ENCODE data around the gene VDR.
"Not testable (repeated sequence)": the region's sequence is repeated elsewhere in the genome, so short reads cannot be mapped to it uniquely, and the experiment has no call there.

Gene VDR

DNA sequence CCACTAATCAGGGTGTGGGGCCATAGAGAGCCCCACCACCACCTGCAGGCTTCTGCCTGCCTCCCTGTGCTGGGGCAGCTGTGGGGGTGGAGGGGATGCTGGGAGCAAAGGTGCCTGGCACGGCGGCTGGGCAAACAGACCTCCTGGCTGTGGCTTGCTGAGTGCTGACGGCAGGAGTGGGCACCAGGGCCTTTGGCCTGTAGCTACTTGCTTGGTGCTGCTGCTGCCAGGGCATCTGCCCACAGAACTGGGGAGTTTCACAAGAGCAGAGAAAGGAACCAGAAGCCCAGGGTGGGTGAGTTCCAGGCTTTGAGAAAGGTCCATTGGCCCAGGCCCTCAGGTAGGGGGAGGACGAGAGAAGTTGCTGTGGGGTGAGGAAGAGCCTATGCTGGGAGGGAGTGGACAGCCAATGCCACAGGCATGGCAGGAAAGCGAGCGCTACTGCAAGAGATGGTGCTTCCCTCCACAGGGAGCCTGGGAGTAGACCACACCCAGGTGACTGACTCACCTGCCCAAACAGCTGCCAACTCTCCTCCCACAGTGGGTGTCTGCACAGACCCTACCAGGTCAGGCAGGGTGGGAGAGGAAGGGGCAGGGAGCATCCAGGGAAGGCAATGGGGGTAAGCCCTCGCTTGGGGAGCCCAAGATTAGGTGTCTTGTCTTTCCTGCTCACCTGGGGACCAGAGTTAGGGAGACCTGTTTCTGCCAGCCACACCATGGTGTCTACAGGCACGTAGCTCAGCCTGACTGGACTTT is 46.1 kb downstream of the VDR start:
- intact Hi-C loops (cut with DNase I): no loop called here
- no peak for DNase-seq

DNA sequence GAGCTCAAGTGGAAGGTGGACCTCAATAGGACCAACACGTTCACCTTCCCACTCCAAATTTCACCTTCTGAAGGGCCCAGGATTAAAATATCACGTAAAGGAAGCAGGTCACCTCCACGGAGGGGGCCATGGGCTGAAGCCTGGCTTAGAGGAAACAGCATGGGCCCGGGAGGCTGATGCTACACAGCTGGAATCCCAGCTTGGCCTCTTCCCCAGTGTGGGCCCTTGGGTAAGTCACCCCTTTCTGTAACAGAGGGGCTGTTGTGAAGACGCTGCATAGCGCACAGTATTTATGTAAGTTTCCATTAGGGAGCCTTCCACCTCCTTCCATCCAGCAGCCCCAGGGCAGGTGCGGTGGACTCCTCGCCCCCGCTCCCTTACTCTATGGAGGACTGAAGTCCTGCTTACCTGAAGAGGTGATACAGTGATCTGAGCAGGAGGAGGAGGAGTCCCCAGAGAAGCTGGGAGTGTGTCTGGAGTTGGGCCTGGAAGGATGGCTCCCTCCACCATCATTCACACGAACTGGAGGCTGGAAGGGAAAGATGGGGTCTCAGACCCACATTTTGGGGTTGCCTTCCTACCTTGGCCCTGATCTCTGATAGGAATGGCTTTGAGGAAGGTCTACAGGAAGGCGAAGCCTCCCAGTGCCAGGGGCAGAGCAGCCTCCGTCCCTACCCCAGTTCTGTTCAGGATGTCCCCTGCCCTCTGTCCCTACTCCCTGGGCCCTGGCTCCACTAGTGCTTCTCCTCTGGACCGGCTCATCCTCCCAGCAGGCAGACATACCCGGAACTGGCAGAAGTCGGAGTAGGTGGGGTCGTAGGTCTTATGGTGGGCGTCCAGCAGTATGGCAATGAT is 47.8 kb downstream of the VDR start:
- intact Hi-C loops (cut with DNase I): no loop called here
- no peak for DNase-seq

DNA sequence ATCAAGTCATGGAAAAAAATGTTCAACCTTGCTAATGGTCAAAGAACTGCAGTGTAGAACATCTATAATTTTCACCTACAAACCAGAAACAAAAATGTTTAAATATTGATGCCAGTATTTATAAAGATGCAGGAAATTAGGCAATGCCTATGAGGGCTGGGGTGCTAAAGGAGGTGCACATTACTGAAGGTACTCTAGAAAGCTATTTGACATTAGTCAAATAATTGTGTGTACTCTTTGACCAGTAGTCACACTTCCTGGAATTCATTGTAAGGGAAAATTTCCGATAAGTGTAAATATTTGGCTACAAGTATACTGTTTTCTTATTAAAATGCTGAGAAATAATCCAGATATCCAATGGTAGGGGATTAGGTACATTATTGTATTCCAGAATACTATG is 48.7 kb downstream of the VDR start:
- intact Hi-C loops (cut with DNase I): no loop called here
- no peak for DNase-seq

DNA sequence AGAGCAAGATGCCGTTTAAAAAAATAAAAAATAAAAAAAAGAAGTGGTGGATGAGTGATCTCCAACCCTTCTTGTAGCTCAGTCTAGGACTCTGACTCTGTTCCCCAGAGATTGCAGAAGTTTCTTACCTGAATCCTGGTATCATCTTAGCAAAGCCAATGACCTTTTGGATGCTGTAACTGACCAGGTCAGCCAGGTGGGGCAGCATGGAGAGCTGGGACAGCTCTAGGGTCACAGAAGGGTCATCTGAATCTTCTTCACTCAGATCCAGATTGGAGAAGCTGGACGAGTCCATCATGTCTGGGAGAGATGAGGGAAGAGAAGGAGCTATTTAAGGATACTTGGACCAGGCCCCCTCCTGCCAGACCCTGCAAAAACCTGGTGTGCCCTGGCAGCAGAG is 49.3 kb downstream of the VDR start:
- intact Hi-C loops (cut with DNase I): no loop called here

DNA sequence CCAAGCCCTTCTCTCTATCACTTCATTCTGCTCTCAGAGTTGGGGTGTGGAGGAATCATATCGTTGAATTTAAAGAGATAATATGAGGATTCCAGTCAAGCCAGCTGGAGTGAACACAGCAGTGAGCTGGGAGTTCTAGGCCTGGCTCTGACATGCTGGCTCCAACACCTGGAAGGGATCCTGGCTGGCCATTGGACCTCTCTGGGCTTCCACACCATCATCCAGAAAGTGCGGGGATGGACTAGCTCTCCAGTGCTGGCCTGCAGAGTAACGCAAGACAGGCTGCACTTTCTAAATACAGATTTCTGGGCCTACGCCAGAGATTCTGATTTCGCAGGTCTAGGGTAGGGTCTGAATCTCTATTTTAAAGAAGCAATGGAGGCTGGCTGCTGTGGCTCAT is 50.3 kb downstream of the VDR start:
- no peak for DNase-seq

More for the DNA sequence above, 49.3 kb downstream of the VDR start:
- DNase-seq: no peak

DNA sequence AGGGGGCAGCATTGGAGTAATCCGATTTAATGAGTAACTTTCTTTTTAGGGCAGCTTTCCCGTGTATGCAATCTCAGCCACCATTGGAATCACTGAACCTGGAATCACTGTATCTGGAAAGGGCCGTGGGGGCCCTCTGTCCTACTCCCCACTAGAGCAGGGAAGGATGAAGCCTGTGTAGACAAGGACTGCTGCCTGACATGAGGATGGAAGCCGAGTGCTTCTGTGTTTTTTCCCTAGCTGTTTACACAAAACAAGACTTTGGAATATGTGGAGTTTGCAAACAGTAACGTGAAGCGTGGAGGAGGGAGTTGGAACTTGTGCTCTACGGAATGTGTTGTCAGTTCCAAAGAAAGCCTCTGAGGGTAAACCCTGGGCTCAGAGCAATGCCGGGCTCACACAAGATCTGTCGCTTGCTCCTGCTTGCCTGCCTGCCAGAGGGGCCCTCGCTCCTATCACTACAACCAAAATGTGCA is 52.7 kb downstream of the VDR start:
- intact Hi-C loops (cut with DNase I): no loop called here
- no peak for DNase-seq

More for the DNA sequence above, 50.3 kb downstream of the VDR start:
- intact Hi-C loops (cut with DNase I): no loop called here

DNA sequence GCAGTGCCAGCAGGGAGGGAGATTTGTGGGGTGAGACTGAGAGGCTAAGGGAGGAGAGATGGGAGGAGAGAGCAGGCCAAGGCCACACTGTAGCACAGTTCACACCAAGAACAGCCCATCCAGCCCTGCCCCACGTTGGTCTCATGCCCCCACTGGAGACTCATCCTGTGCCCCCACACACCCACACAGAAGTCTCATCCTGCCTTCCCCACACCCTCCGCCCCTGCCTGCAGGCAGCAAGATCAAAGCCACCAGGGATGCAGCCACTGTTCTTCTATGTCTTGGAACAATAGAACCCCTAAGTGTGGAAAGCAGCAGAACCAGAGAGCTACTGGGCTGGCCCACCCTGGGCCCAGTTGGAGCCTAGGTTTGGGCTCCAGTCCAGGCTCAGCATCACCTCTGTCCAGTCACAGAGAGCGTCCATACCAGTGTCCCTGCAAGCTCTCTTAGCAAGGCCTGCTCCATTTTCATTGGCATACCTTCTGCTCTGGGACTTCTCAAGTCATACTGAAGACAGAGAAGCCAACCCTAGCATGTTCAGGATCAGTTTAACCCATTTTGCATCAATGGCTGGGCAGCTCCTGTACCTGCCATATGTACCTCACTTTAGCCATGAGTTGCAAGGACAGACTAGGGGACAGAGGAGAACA is 53.4 kb downstream of the VDR start:
- no peak for DNase-seq
- intact Hi-C loops (cut with DNase I): no loop called here

DNA sequence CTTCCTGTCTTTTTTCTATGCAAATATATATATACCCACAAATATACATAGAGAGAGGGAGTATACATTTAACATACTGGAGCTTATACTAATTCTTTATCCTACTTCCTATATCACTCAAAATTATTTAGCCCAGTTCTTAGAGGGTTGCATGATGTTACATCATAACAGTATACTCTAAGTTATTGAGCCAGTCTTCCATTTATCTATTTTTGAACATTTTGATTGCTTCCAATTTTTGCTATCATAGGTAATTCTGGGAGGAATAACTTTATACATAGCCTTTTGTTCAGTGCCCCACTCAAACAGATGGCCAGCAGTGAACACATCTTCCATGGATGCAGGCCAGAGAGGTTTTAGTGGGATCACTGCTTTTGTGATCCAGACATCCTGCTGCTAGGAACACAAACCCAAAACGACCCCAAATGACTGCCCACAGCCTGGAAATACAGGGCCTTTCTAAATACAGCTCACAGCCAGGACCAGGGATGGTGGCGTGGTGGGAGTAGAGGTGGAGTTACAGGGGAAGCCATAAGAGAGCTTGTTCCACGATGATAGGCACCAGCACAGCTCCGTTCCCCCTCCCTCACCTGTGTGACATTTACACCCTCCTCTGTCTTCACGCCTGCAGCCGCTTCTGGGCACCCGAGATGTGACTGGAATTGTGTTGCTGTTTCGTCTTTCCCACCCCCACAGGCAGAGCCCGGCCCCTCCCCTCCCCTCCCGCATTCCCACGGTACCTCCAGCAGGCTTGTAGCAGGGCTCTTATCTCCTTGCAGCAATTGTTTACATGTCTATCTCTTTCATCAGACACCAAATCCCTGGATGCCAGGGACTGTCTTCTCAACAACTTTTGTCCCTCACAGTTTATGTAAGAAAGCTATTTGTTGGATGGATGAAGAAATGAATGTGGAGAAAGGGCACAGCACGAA is 54.4 kb downstream of the VDR start:
- intact Hi-C loops (cut with DNase I): no loop called here
- no peak for DNase-seq

DNA sequence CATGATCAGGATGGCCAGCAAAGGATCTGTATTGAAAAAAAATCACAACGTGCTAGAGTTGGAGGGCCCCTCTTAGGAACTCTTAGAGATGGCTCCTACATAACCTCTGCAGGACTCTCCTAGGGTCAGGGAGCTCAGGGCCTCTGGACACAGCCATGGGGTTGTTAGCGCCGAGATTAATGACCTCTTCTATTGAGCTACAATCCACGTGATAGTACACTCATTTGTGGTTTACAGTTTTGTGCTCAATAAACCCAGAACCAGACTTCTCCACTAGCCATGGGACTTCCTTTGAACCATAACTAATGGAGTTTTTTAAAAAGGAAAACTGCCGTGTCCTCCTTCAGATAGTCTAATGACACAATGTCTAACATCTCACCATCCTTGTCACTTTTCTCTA is 55.5 kb downstream of the VDR start:
- no peak for DNase-seq
- intact Hi-C loops (cut with DNase I): no loop called here

DNA sequence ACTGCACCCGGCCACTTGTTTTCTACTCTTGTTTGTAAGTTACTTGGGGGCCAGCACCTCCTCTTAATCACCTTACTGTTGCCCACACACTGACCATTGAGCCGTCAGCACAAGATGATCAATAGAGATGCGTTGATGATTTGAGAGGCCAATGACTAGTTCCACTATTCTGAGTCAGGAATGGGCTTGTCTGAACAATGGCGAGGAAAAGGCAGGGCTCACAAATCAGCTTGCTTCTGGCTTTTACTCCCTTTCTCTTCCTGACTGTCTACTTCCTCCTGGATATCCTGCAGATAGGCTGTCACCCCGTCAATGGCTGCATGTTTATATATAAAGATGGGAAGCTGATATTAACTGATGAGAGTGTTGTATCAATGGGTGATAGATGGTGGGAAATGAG is 55.9 kb downstream of the VDR start:
- intact Hi-C loops (cut with DNase I): no loop called here

DNA sequence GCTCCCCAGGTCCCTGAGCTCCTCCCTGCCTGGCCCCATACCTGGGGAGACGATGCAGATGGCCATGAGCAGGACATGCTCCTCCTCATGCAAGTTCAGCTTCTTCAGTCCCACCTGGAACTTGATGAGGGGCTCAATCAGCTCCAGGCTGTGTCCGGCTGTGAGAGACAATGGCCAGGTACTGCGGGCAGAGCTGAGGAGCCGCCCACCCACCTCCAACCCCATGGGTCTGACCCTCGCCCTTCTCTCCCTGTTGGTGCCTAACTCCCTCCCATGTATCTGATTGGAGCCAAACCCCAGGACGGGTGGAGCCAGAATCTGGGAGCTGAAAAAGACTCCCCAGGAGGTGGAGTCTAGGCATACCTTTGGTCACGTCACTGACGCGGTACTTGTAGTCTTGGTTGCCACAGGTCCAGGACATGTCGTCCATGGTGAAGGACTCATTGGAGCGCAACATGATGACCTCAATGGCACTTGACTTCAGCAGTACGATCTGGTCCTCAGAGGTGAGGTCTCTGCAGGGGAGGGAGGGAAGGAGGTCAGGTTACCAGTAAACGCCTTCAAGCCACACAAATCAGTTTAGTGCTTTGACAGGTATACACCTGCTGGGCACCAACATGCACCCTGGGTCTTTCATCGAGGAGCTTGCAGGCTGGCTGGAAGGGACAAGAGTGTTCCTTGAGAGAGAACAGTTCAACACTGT is 58.3 kb downstream of the VDR start:
- DNase-seq: no peak
- intact Hi-C loops (cut with DNase I): no loop called here

More for the DNA sequence above, 55.9 kb downstream of the VDR start:
- DNase-seq: no peak

DNA sequence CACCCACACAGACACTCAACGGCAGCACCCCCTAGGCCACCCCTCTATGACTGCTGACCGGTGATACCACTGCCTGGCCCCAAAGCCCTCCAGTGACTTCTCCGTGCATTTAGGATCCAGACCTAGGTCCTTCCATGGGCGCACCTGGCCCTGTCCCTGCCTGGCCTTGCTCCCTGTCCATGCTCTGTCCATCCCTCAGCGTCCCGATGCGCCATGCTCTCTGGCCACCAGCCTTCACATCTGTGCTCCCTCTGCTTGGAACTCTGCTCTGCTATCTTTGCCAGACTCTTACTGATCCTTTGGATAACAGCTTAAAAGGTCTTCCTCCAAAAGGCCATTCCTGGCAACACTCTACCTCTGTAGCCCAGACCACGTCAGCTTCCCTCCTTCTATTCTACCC is 59.7 kb downstream of the VDR start:
- intact Hi-C loops (cut with DNase I): no loop called here
- DNase-seq: no peak

DNA sequence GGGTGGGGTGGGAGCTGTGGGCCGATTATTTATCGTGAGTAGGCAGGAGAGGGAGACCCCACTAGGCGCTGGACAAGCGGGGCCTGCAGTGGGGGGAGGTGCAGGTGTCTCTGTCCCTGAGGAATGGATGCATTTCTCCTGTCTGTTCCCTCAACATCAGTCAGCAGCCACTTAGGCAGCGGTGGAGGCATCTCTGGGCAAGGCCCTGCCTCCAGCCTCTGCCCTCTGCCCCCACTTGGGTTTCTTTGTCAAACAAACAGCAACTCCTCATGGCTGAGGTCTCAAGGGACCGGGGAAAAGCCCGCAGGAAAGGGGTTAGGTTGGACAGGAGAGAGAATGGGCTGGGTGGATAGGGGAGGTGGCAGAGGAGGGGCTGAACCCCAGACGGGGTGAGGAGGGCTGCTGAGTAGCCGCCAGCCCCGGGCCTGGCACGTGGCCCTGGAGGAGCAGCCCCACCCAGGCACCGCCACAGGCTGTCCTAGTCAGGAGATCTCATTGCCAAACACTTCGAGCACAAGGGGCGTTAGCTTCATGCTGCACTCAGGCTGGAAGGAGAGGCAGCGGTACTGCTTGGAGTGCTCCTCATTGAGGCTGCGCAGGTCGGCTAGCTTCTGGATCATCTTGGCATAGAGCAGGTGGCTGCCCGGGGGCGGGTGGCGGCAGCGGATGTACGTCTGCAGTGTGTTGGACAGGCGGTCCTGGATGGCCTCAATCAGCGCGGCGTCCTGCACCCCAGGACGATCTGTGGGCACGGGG is 60.4 kb downstream of the VDR start:
- DNase-seq: no peak
- intact Hi-C loops (cut with DNase I): no loop called here

DNA sequence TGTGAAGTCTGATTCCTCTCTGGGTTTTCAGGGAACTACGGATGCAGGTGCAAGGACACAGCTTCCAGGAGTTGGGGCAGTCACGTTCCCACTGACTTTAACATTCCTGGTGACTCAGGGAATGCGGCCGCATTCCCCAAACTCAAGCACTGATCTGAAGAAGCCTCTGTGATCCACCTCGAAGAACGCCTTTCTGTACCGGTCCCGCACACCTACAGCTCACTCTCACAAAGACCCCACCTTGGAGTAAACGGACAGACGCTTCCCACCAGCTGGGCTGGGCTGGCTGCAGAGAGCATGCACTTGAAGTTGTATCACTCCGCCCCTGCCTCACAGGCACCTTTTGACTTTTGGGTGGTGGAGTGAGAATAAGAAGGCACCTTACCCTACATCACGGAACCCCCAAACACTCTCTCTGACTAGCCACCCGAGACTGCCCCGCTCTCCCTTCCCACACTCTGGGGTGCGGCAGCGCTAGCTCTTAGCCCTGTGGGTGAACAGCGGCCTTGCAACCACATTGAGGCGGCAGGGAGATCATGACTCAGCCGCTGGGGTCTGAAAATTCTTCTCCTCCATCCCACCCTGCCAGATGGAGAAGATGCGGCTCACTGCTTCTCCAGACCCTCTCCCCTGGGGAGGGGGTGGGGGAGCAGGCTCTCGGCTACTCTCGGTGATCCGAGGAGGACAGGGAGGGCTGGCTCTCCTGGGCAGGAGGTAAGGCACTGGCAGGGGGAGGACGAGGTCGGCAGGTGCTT is 61.4 kb downstream of the VDR start:
- intact Hi-C loops (cut with DNase I): no loop called here
- DNase-seq: no peak

DNA sequence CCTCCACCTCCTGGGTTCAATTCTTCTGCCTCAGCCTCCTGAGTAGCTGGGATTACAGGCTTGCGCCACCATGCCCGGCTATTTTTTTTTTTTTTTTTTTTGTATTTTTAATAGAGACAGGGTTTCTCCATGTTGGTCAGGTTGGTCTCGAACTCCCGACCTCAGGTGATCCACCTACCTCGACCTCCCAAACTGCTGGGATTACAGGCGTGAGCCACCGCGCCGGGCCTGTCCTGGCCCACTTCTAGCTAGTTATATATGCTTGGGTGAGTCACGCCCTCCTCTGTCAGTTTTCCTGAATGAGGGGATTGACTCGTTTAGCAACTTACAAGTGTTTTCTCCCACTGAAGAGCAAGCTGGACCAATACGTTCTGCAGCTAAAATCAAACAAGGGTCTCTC is 62.3 kb downstream of the VDR start:
- DNase-seq; intact Hi-C loops (cut with DNase I): not testable (repeated sequence)

DNA sequence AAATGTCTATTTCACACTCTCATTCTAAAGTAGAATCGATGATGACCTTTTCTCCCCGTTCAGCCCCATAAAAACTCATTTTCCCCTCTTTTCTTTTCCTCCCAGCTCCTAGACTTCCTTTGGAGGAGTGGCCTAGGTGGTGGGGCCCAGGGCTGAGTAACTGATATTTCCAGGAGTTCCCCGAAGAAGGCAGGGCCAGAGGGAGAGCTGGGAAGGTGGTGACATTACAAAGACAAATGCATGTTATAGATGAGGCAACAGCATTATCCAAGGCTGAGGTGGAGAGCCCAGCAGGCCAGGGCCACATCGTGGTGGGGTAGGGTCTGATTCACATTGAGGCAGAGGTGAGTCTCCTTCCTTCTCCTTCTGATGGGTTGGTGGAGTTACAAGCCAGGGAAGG is 62.9 kb downstream of the VDR start:
- intact Hi-C loops (cut with DNase I): no loop called here
- no peak for DNase-seq

DNA sequence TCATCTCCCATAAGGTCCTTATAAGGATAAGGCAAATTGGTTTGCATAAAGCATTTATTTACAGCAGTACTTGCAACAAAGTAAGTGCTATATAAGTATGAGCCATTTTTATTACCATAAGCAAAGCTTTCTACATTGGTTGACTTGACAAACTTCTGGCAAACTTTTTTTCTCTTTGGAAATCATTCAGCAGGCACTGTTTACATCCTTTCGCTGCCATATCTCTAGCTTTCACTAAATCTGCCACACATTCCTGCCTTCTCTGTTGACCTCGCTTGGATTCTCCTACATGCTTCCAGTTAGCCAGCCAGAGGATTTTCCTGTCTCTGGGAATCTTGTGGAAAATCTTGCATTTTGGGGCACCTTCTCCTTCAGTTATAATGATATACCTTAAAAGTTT is 63.3 kb downstream of the VDR start:
- no peak for DNase-seq
- intact Hi-C loops (cut with DNase I): no loop called here
